HG03442 (cell line): ENCODE results near the gene PKD1L1.

Experiments used
- ATAC-seq: cut with Tn5 transposase; IDR thresholded peaks from one replicate; pipeline ENCODE4 v1.9.1; 2021; ENCODE audit warnings: mild to moderate bottlenecking, moderate library complexity; ENCODE audit not compliant: unreplicated experiment

PKD1L1 gene

DNA sequence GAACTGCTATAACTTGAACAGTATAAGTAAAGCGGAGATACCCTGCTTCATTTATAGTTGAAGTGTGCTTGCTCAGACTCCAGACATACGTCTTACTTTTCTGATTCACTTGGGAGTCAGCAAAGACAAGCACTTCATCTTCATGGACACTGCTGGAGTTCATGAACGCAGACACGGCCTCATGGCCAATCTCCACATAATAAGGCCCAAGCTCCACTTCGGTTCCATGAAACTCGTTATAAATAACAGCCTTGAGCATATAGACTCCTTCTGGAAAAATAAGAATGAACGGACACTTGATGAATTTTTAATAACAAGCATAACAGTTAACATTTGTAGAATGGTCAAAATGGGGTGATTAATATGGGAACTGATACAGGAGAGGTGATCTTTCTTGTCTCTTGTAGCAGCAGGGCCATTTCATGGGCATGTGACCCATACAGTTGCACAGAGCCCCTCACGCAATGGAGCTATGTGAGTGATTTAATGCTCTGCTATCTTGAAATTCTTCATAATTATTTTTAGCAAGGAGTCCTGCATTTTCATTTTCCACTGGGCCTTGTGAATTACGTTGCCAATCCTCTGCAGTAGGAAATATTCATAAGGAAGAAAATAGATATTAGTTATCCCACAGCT lies 40.2 kb downstream of the PKD1L1 start:
- ATAC-seq, result no peak

DNA sequence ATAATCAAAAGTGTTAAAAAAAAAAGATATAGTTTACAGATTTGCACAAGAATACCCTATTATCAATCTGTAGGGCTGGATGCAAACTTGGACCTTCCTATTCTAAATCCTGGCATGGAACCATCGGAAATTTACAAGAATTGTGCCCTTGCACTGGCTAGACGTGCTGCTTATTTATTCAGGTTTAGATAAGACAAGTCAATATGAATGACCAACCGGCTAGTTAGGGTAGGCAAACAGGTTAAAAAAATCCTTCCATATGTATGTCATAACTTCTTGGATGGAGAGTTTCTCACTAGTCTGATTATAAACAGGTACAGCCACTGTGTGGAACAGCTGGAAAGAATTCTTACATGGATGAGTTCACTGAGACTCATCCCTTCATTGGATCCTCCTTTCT lies 41.4 kb downstream of the PKD1L1 start:
- no peak for ATAC-seq

GRCh38 chr7:47905076-47905920 lies 43.0 kb downstream of the PKD1L1 start:
- no peak for ATAC-seq

DNA sequence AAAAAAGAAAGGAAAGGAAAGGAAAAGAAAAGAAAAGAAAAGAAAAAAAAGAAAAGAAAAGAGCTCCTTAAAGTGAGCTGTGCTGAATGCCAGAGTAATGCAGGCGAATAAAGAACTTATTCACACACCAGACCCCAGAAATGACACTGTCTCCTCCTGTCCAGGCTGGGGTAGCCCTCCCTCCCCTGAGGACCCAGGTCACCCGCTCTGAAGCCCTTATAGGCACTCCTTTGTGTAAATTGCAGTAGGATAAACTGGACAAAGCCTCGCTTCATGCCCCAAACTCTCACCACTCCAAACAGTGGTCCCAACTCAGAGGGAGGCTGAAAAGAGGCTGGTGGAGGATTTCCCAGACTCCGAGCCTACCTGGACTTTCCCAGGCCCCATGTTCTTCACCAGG lies 46.3 kb downstream of the PKD1L1 start:
- ATAC-seq, result no peak

GRCh38 chr7:47901542-47901941 lies 46.7 kb downstream of the PKD1L1 start:
- ATAC-seq, result no peak

DNA sequence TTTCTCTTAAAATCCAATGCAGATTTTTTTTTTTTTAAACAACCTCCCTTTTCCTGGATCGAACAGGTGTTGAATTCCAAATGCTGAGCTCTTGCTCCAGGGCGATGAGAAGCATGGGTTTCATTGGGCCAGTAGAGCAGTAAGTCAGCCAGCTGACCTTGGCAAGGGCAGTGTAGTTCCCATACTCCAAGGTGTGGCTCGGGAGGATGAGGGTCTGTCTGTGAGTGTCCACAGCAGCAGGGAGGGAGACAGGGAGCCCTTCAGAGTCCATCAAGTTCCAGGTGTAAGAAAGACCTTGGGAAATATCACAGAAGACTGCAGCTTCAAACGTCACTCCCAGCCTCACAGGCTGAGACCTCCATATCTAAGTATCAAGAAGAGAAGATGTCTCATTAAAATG lies 50.4 kb downstream of the PKD1L1 start:
- no peak for ATAC-seq

DNA sequence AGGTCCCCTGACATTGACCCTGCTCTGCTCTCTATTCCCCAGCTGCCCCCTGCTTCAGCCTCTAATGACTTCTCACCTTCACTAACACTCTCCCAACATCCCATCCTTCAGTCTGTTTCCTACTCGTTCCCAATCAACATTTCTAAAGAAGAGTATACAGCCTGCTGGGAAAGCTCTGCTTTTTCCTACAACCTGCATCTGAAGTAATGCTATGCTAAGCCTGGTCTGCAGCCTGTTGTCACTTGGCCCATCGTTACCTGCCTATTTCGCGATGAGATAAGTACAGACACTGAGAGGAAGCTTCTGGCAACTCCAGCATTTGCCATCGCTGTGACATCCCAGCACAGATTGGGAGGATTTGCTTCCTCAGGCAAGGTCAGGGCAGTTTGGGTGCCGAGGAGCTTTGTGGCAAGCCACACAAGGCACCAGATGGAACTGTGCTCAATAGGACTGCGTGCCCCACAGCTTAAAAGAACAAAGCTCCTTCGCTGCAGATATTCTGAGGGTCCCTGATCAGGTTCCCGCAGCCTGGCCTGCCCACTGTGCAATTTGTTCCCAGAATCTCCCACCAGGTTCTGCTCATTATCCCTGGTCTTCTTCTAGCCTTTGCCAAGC lies 51.4 kb downstream of the PKD1L1 start:
- no peak for ATAC-seq

GRCh38 chr7:47895026-47895425 lies 53.2 kb downstream of the PKD1L1 start:
- ATAC-seq, result no peak

GRCh38 chr7:47893721-47894365 lies 54.4 kb downstream of the PKD1L1 start:
- ATAC-seq, result no peak

- no peak for ATAC-seq
Measured at GRCh38 chr7:47893238-47893637, 55.0 kb downstream of the PKD1L1 start.

DNA sequence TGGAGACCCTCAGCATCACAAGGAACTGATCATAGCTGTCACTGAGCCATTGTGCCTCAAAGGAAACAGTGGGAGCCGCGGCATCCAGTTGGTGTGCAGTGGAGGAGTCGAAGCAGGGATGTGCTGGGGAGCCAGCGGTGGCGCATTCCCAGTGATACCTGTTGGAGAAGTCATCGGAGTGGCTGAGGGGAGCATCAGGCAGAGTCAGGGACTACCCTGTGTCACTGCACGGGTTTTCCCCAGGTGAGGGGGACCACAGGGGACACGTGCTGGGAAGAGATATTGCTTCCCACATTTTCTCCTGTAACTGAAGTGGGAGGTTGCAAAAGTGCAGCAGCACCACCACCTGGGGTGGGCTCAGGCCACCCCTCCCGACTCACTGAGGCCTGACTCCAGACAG lies 57.7 kb downstream of the PKD1L1 start:
- no peak for ATAC-seq

GRCh38 chr7:47890125-47890524 lies 58.1 kb downstream of the PKD1L1 start:
- ATAC-seq, result no peak

DNA sequence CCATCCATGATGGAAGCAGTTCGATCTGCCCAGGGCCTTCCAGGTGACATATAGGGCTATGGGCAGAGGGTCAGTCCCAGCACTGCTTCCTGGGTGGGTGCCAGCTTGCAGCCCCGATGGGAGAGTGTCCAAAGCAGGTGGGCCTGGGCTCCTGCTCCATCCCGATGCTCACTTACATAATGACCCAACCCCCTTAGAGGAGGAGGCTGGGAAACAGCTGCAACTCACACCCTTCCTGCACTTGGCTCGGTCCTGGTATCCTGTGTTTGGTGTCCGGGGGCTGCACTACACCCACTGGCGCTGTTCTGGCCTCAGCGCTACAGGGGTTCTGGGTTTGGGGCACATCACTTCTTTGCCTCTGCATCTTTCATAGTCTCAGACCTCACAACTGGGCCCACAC lies 58.5 kb downstream of the PKD1L1 start:
- no peak for ATAC-seq

GRCh38 chr7:47888371-47889265 lies 59.6 kb downstream of the PKD1L1 start:
- ATAC-seq, result no peak

- ATAC-seq, result no peak
Measured at GRCh38 chr7:47887016-47887640, 61.1 kb downstream of the PKD1L1 start.

GRCh38 chr7:47885987-47886811 lies 62.1 kb downstream of the PKD1L1 start:
- ATAC-seq, result no peak

DNA sequence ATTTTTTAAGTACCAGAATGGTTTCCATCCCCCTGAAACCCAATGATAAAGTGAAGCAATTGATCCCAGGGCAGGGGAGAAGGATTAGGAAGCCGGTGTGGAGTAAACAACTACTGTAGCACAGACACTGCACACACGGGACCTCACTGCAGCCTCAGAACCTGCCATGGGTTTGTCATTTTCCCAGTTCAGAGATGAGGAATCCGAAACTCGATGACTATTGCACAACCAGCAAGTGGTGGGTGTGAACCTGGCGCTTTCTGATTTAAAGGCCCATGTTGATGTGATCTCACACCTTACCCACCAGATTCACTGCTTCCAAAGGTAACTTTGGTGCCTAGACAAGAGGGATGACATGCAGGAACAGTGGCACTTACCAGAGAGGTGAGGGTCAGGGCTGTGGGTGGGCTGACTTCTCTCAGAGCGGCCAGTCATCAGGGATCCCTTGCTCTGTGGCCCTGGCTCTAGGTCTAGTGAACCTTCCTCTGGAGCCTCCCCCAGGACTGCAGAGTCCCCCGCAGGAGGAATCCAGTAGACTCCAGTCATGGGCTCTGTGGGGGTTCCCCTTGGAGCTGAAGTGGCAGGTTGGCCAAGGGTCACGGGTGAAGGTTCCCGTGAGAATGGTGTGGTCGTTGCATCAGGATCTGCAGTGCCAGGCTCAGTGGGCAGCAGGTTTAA lies 62.8 kb downstream of the PKD1L1 start:
- no peak for ATAC-seq

DNA sequence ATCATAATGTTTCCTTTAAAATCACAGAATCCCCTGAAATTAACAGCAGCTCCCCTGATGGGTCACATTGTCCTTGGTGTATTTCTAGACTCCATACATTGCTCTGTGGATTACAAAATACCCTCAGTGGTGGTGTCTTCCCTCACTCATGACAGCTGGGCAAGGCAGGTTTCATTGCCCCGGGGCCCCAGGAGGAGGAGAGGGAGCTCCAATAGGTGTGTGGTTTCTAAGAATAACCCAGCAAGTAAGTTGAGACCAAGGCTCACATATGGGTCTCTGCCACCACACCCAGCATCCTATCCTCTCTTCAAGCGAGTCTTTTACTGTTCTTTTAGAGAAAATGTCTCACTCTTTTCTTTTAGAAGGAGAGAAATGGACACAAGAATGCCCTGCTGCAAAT lies 63.6 kb downstream of the PKD1L1 start:
- no peak for ATAC-seq

DNA sequence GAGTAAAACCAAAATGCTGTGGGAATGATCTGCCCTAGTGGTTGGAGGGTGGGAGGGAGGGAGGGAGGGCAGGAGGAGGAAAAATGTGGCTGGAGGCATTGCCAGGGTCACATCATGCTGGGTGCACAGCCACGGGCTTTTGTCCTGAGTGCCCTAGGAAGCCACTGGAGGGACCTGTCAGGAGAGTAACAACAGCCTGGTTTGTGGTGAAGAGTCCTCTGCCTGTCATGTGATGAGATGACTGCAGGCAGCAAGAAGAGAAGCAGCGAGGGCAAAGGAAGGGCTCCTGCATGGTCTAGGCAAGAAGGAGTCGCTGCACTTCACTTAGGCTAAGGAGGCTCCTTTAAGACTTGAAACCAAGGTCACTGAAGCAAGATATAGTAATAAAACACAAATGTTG lies 65.6 kb downstream of the PKD1L1 start:
- no peak for ATAC-seq
